ENCODE results near the gene PXMP2.

GRCh38 chr12:132649226-132649945 is 38.0 kb upstream of the PXMP2 start:
- TF ChIP-seq CTCF (conservative IDR thresholded peaks at IDR 0.05; ENCODE audit: low read depth, low read length) (no peak), EZH2 (IDR thresholded peaks at IDR 0.05; ENCODE audit: low read length, unreplicated experiment) (no peak), EZH2phosphoT487 (IDR thresholded peaks at IDR 0.05; ENCODE audit: borderline replicate concordance, low read length) (no peak)
